Activated CD8-positive, alpha-beta memory T cell treated with anti-CD3 and anti-CD28 coated beads, Interleukin-2, amount 50 U/mL, for 1 hour (primary cell): Measurements from ENCODE around the gene PDPR.
"Not testable (repeated sequence)": the region's sequence is repeated elsewhere in the genome, so short reads cannot be mapped to it uniquely, and the experiment has no call there.

ENCODE experiments used
- DNase-seq: peaks from one replicate; pipeline ENCODE4 v3.0.0-alpha.2; 2020; ENCODE audit errors: extremely low read depth

Gene PDPR

DNA sequence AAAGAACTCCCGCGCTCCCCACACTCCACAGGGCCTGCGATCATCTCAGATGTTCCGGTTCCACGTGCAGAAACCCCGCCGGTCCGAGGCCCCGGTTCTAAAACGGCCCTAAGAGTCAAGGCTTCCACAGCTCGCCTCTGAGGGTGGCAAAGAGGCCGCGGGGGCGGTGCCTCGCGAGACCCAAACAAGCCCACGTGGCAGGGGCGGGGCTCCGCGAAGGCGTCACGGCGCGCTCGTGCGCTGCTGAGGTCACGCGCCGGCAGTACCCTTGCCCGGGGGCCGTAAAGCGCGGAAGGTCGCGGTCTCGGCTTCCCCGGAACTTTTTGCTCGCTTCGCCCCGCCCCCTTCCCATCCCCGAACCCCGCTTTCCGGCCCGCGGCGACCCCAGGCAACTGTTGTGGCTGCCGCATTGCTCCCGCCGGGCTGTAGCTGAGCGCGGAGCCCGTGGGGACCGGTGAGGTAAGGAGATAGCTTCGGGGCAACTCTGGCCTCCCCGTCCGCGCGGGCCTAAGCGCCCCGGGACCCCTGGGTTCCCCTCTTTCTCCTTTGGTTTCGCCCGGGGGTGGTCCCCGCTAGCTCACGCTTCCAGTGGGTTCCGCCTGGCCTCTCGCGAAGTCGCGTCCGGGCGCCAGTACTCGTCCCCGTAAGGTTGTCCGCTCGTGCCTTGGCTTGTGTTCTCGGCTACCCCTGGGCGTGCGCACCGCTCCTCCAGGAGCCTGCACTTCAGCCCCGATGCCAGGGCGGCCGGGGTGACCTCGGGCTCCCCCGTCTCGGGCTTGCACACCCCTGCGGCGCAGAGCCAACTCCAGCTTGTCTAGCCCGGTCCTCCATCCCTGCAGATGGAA, at the start of gene PDPR:
PDPR (plus strand) TSS at position 351 of the 845 bp plus-strand sequence. CDS start 6,161 bp downstream, outside the sequence.
- peak; percentile 68 for DNase-seq

DNA sequence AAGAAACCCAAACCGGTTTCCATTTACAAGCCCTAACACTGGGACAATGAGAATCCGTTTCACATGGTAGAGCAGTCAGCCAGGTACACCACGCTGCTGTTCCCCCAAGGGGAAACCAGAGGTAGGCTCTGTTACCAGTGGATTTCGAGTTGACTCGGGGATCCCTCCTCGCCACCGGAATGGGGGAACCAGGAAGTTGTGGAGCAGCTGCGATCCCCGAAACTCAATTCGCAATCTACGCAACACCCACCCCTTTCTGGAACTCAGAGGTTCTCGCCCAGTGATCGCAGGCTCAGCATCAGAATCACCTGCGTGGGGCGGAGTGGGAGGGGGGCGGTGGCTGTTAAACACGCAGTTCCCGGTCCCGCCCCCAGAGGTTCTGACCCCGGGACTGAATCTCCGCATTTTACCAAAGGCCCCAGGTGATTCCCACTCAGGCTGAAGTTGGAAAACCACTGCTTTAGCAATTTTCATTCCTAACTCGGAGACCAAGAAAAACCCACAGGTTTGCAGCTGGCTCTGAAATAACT, 49.2 kb upstream of the PDPR start:
- peak; percentile 43 for DNase-seq

DNA sequence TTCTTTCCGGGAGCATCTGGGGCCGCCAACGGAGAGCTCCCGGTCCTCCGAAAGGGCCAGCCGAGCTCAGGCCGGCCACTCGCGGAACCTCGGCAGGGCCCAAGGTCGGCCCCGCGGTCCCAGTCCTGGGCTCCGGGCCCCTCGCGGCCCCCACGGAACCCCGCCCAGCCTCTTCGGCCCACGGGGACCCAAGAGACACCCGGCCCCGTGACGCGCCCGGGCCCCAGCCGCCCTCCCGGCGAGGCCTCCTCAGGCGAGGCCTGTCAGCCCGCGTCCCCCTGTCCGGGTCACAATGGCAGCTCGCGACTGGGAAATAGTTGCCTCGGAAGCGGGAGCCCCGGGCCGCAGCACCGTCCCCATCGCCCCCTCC, 48.8 kb upstream of the PDPR start:
- DNase-seq = not testable (repeated sequence)

DNA sequence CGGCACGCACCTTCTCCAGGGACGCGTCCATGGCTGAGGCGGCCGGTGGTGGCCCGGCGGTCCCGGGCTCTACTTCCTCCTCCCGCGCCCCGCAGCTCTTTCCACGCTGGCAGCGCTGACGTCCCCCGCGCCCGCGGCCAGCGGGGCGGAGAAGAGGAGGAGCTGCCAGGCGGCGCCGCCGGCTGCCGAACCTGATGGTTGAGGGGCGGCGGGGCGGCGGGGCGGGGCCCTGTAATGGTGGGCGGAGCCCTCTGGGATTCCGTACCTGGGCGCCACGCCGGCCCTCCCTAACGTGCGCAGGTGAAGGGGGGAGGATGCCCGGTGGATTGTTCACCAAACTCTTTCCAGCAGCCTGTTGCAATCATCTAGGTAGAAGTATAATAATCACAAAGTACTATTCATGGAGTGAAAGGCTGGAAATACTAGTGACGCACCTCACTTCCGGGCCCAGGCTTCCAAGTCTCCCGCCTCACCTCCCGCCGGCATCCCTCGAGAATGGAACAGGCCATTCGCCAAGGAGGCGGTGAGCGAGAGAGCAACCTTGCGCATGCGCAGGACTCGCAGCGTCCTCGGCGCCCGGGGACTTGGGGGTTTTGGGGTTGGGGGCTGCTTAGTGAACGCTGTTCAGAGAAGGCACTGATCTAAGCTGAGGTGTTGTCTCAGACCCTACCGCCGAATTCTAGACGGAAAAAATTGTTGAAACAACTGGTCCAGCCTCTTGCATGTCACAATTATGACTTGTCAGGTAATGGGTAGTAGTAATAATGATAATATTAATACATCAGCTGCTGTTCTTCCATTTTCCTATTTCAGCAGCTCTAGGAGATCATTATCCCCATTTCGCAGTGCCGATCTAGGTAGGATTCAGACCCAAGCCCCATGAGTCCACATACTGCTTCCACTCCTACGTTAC, 48.1 kb upstream of the PDPR start:
- DNase-seq = peak; percentile 73

DNA sequence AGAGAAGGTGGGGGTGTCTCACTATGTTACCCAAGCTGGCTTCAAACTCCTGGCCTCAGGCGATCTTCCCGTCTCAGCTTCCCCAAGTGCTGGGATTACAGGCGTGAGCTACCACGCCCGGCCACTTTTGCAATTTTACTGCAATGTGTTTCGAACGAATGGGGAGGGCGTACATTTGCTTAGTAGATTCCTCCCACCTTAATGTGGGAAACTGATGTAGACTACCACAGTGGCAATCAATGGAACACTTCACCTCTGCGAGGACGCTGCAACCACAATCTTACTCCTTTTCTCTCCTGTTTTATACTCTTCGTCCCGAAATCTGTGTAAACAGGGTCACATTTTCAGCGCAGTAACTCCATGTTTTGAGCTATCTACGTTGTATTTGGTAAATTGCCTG, 47.4 kb upstream of the PDPR start:
- not testable (repeated sequence) for DNase-seq

DNA sequence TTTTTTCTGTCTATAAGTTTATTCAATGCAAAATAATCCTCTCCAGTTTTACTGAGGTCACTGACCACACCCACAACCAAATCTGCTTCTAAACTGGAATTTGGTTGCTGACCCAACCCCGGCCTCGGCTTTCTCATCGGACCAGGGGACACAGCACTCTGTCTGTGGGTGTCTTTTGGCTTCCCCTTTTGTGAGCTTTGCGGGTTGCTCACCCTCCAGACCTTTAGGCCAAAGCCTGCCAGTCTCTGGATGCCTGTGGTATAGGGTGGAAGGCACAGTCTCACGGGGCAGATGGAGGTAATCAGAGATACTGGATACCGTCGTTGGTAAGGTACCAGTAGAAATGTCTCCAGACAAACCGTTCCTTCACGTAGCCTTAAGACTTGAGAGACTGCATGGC, 35.1 kb upstream of the PDPR start:
- DNase-seq = not testable (repeated sequence)

DNA sequence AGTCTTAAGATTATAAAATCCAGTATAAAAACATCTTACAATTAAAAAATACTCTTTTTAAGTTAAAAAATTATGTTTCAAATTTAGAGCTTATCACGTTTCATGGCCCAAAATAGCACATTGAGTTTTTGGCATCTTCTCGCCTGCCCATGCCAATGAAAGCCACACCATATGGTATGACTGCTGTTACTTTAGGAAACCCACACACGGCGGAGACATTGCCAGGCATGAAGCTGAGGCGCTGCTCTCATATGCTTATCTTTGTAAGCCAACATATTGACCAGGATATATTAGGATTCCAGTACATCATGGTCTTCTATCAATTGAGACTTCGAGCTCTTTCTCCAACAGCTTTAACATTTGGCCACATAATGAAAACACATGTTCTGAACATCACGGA, 32.9 kb upstream of the PDPR start:
- DNase-seq = not testable (repeated sequence)

DNA sequence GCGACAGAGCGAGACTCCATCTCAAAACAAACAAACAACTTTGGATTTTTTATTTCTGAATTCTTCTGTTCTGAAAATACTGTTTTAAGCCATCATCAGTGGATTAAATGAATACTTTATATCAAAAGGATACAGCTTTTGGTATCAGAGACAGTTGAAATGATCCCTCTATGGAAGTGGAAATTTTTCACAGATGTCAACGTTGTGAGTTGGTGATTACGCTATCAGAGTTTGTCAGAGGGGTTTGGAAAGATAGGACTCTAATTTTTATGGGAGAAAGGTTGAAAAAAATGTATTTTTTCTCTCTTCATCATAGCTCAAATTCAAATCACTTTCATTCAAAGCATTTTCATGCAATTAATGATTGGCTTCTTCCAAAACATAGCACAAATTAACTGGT, 30.2 kb upstream of the PDPR start:
- DNase-seq = not testable (repeated sequence)

DNA sequence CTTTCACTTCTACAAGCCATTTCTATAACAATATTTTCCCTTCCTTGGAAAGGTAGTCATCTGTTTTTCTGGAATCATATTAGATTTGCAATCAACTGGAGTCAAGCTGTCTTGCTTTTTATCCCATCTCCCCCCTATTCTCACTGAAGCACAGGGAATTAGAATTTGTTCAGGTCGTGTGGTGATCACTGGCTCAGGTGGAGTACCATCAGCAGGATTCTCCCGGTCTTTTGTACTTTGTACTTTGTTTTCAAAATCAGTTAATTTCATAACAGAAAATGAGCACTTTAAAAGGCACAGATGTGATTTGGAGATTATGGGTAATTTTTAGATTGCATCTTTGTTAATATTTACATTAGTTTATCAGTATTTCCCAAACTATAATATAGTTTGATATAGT, 26.0 kb upstream of the PDPR start:
- DNase-seq = not testable (repeated sequence)

DNA sequence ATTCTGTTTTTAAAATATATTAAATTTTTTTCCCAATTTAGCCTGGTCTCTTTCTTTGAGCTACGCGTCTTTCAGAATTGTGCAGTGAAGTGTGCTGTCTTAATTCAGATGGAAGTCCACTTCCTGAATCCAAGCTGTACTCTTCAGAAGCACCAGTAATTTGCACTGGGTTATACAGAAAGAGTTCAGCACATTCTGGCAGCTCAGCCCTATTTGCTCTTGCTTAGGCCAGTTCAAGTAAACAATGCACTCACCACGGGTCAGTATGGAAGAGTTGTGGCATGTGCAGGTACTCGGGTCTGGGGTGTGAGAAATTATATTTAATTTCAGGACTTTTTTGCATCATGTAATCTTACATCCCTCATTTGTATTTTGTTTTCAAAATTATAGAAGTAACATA, 25.3 kb upstream of the PDPR start:
- DNase-seq = not testable (repeated sequence)

DNA sequence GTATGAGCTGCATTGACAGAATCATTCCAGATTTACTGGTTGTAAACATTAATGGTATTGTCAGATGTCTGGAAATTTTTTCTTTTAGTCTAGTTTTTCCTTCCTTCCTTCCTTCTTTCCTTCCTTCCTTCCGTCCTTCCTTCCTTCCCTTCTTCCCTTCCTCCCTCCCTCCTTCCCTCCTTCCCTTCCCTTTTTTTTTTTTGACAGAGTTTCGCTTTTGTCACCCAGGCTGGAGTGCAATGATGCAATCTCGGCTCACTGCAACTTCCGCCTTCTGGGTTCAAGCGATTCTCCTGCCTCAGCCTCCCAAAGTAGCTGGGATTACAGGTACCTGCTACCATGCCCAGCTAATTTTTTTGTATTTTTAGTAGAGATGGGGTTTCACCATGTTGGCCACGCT, 24.8 kb upstream of the PDPR start:
- not testable (repeated sequence) for DNase-seq

DNA sequence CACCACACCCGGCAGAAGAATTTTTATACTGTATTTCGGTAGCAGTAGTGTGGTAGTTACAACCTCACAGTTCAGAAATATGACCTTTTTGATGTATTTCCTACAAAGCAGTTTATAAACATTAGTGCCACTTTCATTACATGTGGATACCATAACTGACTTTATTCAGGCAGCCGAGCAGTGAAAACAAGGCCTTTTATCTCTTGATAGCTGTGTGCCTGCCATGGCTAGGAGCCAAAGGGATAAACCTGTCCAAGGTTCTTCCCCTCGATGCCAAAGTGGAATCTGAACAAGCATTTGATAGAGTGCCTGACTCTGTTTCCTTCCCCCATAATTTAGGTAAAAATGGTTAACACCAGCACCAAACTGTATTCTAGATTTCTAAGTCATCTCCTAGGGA, 23.0 kb upstream of the PDPR start:
- DNase-seq = not testable (repeated sequence)

DNA sequence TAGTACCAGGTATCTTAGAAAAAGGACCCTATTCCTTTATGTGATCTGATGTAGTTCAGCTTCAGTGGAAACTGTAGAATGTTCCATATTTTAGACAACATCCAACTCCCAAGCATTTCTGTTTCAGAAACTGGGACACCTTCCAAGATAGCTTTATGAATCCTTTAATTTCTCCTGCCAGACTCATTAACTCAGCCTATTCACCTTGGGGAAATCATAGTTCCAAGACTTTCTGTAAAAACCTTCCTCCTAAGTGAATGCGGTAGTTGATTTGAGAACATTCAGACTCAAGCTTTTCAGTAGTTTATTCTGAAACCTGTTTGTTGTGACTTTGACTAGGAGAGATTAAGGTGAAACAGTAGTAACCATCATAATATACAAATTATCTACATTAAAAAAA, 20.0 kb upstream of the PDPR start:
- not testable (repeated sequence) for DNase-seq

DNA sequence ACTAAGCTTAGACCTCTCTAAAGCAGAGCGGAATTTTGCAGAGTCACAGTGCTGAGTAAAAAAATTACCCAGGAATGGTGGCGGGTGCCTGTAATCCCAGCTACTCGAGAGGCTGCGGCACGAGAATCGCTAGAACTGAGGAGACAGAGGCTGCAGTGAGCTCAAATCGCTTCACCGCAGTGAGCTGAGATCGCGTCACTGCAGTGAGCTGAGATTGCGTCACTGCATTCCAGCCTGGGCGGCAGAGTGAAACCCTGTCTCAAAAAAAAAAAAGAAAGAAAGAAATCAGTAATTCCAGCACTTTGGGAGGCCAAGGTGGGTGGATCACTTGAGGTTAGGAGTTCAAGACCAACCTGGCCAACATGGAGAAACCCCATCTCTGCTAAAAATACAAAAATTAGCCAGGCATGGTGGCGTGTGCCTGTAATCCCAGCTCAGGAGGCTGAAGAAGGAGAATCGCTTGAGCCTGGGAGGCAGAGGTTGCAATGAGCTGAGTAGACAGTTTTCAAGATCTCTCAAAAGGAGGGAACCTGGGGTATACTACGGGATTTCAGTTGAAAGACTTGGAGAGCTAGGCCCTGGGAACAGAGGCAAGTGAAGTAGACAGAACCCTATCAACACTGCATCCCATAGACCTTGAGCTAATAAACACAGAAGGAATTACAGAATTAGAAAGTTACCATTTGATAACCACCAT, 4.4 kb upstream of the PDPR start:
- not testable (repeated sequence) for DNase-seq

DNA sequence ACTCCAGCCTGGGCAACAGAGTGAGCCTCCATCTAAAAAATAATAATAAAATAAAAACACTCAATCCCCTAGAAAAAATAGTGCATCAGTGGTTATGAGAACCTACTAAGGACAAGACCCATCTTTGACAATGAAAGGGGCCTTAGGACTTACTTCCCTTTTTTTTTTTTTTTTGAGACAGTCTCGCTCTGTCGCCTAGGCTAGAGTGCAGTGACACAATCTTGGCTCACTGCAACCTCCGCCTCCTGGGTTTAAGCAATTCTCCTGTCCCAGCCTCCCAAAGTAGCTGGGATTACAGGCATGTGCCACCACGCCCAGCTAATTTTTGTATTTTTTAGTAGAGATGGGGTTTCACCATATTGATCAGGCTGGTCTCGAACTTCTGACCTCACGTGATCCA, 2.0 kb upstream of the PDPR start:
- DNase-seq = not testable (repeated sequence)

DNA sequence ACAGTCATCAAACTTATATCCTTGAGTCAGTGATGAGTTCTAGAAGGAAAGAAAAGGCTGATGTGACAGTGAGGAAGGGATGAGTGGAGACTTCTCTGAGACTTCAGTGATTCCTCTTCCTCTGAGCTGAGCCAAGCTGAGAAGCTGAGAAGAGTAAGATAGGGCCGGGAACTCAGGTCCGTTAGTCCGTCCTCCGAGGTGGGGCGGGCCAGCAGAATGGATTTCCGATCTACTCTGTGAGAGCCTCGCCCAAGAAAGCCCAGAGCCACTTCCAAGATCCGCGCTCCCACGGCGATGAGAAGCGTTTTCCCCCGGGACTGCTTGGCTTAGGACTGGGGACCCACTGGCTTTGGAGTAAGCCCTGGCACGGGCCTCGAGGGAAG, 542 bp upstream of the PDPR start:
- not testable (repeated sequence) for DNase-seq

DNA sequence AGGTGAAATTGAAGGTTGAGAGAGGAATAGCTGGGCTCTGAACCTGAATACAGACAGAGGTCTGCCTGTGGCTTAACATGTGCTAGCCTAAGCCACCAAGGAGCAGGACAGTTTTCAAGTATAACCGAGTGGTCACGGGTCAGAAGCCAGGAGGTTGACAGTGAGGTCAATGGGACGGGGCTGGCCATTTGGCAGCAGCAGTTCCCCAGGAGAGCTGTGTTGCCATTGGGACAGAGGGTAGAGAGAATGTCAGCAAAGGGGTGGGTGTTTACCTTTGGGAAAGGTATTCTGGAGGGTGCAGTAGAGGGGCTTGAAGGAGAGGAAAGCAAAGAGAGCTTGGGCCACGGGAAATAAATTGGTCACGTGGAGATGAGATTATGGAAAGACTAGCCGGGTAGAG, 4.2 kb downstream of the PDPR start:
- DNase-seq = not testable (repeated sequence)

DNA sequence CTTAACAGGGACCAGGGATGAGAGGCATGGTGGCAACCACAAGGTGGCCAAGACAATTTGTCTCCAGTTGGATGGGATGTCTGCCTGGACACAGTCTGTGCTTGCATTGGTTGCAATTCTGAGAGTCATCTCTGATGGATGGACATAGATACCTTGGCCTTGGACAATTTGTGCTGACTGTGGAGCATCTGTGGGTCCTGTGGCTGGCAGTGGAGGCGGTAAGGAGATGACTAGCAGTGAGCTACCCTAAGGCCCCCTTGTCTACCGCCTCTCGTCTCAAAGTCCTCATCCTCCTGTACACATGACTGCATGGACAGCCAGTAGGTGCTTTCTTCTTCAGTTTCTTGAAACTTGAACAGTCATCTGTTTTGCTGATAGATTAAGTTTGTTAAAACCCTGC, 4.6 kb downstream of the PDPR start:
- DNase-seq = not testable (repeated sequence)

DNA sequence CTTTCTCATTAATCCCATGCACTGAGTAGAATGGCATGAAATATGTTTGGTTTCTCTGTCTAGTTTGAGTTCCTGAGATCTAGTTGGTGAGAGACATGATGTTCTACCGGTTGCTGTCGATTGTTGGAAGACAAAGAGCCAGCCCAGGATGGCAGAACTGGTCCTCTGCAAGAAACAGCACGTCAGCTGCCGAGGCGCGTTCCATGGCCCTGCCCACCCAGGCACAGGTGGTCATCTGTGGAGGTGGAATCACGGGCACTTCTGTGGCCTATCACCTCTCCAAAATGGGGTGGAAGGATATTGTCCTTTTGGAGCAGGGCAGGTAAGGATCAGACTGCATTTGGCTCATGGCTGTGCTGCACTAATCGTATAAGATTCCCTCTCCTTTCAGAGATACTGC, 6.3 kb downstream of the PDPR start:
- not testable (repeated sequence) for DNase-seq

DNA sequence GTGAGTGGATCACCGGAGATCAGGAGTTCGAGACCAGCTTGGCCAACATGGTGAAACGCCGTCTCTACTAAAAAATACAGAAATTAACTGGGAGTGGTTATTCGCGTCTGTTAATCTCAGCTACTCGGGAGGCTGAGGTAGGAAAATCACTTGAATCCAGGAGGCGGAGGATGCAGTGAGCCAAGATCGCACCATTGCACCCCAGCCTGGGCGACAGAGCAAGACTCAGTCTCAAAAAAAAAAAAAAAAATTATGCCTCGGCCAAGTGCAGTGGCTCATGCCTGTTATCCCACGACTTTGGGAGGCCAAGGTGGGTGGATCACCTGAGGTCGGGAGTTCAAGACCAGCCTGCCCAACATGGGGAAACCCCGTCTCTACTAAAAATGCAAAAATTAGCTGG, 9.7 kb downstream of the PDPR start:
- not testable (repeated sequence) for DNase-seq

DNA sequence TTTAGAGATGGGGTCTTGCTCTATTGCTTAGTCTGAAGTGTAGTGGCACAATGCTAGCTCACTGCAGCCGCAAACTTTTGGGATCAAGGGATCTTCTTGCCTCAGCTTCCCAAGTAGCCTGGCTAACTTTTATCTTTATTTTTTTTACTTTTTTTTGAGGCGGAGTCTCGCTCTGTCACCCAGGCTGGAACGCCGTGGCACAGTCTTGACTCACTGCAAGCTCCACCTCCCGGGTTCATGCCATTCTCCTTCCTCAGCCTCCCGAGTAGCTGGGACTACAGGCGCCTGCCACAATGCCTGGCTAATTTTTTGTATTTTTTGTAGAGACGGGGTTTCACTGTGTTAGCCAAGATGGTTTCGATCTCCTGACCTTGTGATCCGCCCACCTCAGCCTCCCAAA, 12.1 kb downstream of the PDPR start:
- not testable (repeated sequence) for DNase-seq

DNA sequence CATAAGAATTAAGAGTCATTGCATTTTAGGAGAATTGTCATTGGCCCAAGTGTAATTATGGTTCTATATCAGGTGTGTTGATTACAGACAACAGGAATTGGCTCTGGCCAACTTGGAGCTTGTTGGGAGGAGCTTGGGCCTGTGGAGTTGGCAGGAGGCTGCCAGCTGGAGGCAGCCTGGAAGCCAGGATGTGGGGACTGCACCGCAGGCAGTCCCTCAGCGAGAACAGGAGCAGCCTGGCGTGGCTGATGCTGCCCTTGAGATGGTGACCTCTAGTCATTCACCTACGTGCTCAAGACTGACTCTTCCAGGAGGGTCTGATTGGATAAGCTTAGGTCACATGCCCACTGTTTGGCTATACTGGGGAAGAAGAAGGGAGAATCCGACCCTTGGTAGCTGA, 13.6 kb downstream of the PDPR start:
- not testable (repeated sequence) for DNase-seq
